Neural crest cell (in vitro differentiated cells): ENCODE data around the gene PF4V1. TPM values are rescaled to one million over a fixed set of nuclear protein-coding genes. Genes with fewer than 3 reads are reported as not detected.

Experiments used
- DNase-seq: peaks from one replicate; pipeline ENCODE4 v3.0.0; 2021; ENCODE audit warnings: low read depth, mixed read lengths, low spot score
- H3K27ac Mint-ChIP-seq: one replicate; pipeline ENCODE4 v1.8.0; 2021; ENCODE audit warnings: mild to moderate bottlenecking, mixed read lengths; ENCODE audit not compliant: unreplicated experiment
- H3K27me3 Mint-ChIP-seq: 2 replicates; pipeline ENCODE4 v1.8.0; 2021; ENCODE audit warnings: low read depth, mild to moderate bottlenecking, mixed read lengths
- H3K36me3 Mint-ChIP-seq: 2 replicates; pipeline ENCODE4 v1.8.0; 2021; ENCODE audit warnings: low read depth, mild to moderate bottlenecking, mixed read lengths
- H3K4me1 Mint-ChIP-seq: 2 replicates; pipeline ENCODE4 v1.8.0; 2021; ENCODE audit warnings: mixed read lengths
- H3K4me3 Mint-ChIP-seq: one replicate; pipeline ENCODE4 v1.8.0; 2021; ENCODE audit warnings: mild to moderate bottlenecking, mixed read lengths
- H3K9me3 Mint-ChIP-seq: 2 replicates; pipeline ENCODE4 v1.8.0; 2021; ENCODE audit warnings: mixed read lengths
- CTCF ChIP-seq: fragments of 200-600 bp; sonication (generic); conservative IDR thresholded peaks from 2 replicates; pipeline ENCODE4 v1.5.0; 2021; ENCODE audit warnings: antibody characterized with exemption, mild to moderate bottlenecking
- total RNA-seq: library from RNA; stranded (reverse); gene quantifications from 2 replicates; pipeline ENCODE4 v1.2.1, GENCODE V29; 2021

Gene PF4V1
- total RNA-seq, 1 donor from 2014 or later: not detected

- Mint-ChIP-seq H3K27me3 (peaks cover 45% of the 10 kb centered on the region), H3K27ac (no peak overlapping the region), H3K4me3 (no peak overlapping the region), H3K9me3 (no peaks in the 10 kb centered on the region), H3K4me1 (peaks cover 12% of the 10 kb centered on the region), H3K36me3 (no peaks in the 10 kb centered on the region)
- no peak for DNase-seq
- no peak for TF ChIP-seq CTCF
Measured at GRCh38 chr4:73839071-73839470, 14.0 kb upstream of the PF4V1 start.

- no peak overlapping the region for H3K4me3 Mint-ChIP-seq
- H3K27me3 Mint-ChIP-seq: peaks cover 45% of the 10 kb centered on the region
- no peak for DNase-seq
- H3K4me1 Mint-ChIP-seq: peaks cover 12% of the 10 kb centered on the region
- no peak overlapping the region for H3K27ac Mint-ChIP-seq
- no peak for TF ChIP-seq CTCF
- H3K9me3 Mint-ChIP-seq: no peaks in the 10 kb centered on the region
- no peaks in the 10 kb centered on the region for H3K36me3 Mint-ChIP-seq
Measured at GRCh38 chr4:73839715-73840114, 13.4 kb upstream of the PF4V1 start.

- Mint-ChIP-seq H3K4me1 (peaks cover 9% of the 10 kb centered on the region), H3K27ac (no peak overlapping the region), H3K36me3 (no peaks in the 10 kb centered on the region), H3K27me3 (peaks cover 44% of the 10 kb centered on the region), H3K4me3 (no peak overlapping the region), H3K9me3 (no peaks in the 10 kb centered on the region)
- TF ChIP-seq CTCF: no peak
- no peak for DNase-seq
Measured at GRCh38 chr4:73841243-73841925, 11.7 kb upstream of the PF4V1 start.

GRCh38 chr4:73842696-73843095 lies 10.4 kb upstream of the PF4V1 start:
- H3K36me3 Mint-ChIP-seq: no peaks in the 10 kb centered on the region
- DNase-seq: no peak
- H3K4me3 Mint-ChIP-seq: no peak overlapping the region
- no peaks in the 10 kb centered on the region for H3K4me1 Mint-ChIP-seq
- no peak for TF ChIP-seq CTCF
- no peak overlapping the region for H3K27ac Mint-ChIP-seq
- peaks cover 33% of the 10 kb centered on the region for H3K27me3 Mint-ChIP-seq
- H3K9me3 Mint-ChIP-seq: no peaks in the 10 kb centered on the region

- no peaks in the 10 kb centered on the region for H3K4me1 Mint-ChIP-seq
- peaks cover 27% of the 10 kb centered on the region for H3K27me3 Mint-ChIP-seq
- H3K27ac Mint-ChIP-seq: no peak overlapping the region
- DNase-seq: no peak
- no peak overlapping the region for H3K4me3 Mint-ChIP-seq
- H3K36me3 Mint-ChIP-seq: no peaks in the 10 kb centered on the region
- TF ChIP-seq CTCF: no peak
- no peaks in the 10 kb centered on the region for H3K9me3 Mint-ChIP-seq
Measured at GRCh38 chr4:73843369-73843768, 9.7 kb upstream of the PF4V1 start.
